DMS 273 treated with DMSO at 0.1 percent for 48 hours (cell line): ENCODE measurements around the gene CPXM1.

ENCODE experiments used
- DNase-seq: peaks from one replicate; lab custom pipeline; 2025; lab: John Stamatoyannopoulos, UW

Gene CPXM1

DNA sequence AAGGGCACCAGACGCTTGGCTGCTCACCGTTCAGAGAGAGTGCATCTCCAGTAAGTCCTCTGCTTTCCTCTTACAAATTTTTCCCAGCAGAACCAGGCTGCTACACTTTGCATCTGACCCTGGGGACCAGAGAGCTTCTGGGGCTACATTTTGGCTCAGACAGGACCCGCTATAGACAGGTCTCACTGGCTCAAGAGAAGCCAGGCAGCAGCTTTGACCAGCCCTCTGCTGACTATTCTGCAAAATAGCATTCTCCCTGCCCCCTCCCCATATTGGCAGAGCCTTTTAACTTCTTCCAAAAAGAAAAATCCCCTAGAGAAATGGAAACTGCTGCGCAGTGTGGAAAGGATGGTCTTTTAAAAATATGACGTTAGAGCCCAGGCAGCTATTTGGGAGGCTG, 37.2 kb downstream of the CPXM1 start:
- DNase-seq: no peak

GRCh38 chr20:2762578-2763131, 37.8 kb downstream of the CPXM1 start:
- DNase-seq: no peak

- DNase-seq: no peak
Measured at GRCh38 chr20:2761885-2762284, 38.5 kb downstream of the CPXM1 start.

GRCh38 chr20:2760952-2761305, 39.5 kb downstream of the CPXM1 start:
- no peak for DNase-seq

- no peak for DNase-seq
Measured at GRCh38 chr20:2760297-2760951, 40.0 kb downstream of the CPXM1 start.

GRCh38 chr20:2759603-2760296, 40.7 kb downstream of the CPXM1 start:
- DNase-seq: no peak

DNA sequence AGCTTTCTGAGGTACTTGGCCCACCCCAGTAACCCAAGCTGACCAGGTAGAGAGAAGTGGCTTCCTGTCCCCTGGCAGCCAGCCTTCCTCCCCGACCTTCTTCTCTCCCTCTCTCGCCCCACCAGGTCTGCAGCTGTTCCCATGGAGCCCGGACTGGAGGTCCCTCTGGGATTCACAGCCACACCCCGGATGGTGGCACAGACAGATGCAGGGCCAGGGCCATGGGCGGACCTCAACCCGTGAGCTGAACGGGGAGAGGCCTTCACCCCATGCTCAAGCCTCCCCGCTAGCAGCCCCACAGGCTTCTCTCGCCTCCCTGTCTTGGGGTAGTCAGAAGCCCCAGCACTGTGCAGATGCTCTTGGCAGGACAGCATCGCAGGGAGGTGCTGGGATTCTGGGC, 41.3 kb downstream of the CPXM1 start:
- DNase-seq: no peak

- DNase-seq: no peak
Measured at GRCh38 chr20:2757969-2758368, 42.5 kb downstream of the CPXM1 start.

DNA sequence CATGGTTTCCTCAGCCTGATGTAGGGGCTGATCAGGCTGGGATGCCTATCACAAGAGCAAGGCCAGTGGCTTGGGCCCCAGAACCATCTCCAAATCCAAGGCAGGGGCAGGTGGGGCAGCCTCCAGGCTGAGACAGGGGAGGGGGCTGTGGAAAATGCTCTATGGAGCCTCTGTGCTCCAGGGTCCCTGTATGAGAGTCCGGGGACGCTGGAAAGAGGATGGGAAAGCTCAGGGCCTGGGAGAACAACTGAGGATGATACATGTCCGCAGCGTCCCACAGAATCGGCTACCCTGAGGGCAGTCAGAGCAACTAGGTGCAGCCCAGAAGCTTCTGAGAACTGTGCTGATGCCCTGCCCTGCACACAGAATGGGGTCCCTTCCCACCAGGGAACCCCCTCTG, 43.4 kb downstream of the CPXM1 start:
- DNase-seq: no peak

- no peak for DNase-seq
Measured at GRCh38 chr20:2756056-2756611, 44.3 kb downstream of the CPXM1 start.

GRCh38 chr20:2755451-2756055, 44.9 kb downstream of the CPXM1 start:
- DNase-seq: no peak

DNA sequence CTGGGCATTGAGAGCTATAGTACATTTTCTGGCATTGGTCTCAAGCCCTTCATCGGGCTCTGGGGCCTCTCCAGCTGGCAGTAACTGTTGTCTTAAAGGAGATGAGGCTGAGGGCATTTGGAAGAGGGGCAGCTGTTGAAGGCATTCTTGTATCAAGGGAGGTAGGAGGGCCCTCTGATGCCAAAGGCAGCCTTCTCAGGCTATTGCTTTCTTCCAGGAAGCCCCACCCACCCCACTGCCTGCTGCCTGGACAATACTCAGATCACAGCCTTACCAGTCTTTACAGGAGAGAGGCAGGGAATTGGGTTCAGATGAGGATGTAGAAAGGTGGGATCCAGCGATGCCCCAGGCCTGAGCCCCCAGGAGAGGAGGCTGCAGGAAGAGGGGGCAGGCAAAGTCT, 46.0 kb downstream of the CPXM1 start:
- DNase-seq: no peak

- no peak for DNase-seq
Measured at GRCh38 chr20:2753461-2754040, 46.9 kb downstream of the CPXM1 start.

DNA sequence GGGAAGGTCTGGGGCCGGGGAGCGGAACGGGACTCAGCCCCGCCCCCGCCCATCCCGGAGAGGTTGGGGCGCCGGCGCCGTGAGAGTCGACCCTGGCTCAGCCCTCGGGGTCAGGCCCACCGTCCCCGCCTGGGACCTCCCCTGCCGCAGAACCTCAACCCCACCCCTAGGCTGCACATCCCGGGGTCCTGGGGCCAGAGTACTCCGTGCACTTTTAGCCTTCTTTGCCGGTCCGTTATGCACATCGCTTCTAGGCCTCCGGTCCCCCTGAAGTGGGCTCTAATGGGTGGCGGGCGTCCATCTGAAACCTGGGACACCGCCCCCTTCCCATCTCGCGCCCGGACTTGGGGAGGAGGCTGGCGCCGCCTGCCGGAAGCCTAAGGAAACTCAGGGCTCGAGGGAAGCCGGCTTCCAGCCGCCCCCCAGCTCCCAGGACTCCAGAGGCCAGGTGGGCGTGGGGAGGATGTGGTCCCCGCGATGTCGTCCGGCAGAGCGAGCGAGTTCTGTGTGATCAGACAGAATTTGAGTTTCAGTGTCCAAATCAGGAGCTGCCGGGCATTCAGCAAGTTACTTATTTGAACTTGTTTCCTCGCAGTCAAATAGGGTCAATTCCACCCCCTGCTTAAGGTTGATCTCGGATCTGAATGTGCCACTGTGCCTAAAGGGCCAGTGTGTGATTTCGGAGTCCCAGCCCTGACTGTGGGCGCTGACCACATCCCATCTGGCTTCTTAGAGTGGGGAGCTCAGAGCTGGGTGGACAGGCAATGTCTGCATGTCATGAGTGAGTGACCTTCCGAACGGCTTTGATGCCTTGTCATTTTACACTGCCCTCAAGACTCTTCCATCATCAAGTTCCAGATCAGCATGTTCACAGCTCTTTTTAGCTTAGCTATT, 47.6 kb downstream of the CPXM1 start:
- no peak for DNase-seq

GRCh38 chr20:2751878-2752566, 48.4 kb downstream of the CPXM1 start:
- no peak for DNase-seq

- DNase-seq: no peak
Measured at GRCh38 chr20:2751347-2751877, 49.0 kb downstream of the CPXM1 start.

DNA sequence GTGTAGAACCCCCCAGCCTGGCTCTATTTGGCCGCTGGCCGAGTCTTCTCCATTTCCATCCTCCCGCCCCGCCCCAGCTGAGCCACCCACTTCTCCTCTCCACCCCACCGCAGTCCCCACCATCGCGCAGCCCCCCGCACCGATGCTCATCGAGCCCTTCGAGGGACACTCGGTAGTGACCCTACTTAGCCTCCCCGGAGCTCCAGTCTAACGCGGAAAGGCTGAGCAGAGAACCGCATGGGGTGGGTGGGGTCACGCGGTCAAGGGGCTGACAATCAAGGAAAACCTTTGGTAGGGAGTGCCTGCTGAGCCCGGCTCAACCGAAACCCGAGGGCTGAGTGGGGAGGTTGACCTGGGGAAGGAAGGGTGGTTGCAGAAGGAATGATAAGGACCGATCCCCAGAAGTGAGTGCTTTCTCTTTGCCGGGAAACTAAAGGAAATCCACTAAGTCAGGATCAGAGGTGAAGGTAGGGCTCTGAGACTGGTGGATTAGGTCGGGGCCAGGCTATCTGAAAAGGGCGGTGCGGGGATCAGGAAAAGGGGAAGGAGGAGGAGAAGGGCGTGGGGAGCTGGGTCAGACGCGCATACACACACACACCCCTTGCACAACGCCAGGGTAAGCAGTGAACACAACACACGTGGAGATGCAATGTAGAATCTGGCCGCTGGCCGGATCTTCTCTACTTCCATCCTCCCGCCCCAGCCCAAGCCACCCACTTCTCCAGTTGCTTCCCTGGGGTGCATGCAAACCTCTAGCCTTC, 49.8 kb downstream of the CPXM1 start:
- DNase-seq: no peak

DNA sequence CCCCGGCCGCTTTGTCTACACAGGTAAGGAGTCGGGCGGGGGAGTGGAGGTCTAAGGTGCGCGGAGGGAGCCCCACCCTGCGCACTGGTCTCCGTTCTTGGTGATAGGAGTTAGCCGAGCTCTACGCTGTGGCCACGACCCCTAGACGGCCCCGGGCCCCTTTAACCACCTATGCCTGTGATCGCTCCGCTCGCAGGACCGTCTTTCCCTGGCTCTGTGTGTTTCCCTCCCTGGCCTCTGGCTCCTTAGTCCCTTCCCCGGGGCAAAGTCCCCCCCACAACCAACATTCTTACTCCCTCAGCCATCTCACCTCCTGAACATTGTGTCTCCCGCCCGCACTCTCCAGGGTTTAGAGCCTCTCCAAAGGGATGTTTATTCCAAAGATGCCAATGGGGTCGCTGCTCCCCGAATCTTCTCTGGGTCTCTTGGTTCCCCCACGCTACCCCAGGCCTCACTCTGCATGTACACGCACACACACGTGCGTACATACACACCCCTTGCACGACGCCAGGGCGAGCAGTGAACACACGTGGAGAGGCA, 50.4 kb downstream of the CPXM1 start:
- DNase-seq: no peak

- no peak for DNase-seq
Measured at GRCh38 chr20:2749343-2749950, 51.0 kb downstream of the CPXM1 start.
